Glutamatergic neuron (in vitro differentiated cells): ENCODE results near the gene FNDC3B. TPM values are rescaled to one million over a fixed set of nuclear protein-coding genes. Genes with fewer than 3 reads are reported as not detected.
"Not testable (repeated sequence)": the region's sequence is repeated elsewhere in the genome, so short reads cannot be mapped to it uniquely, and the experiment has no call there.

ENCODE experiments used
- DNase-seq: peaks from one replicate; pipeline ENCODE4 v3.0.0; 2022
- H3K27ac Mint-ChIP-seq: one replicate; pipeline ENCODE4 v1.8.0; 2020; ENCODE audit warnings: mild to moderate bottlenecking, mixed read lengths, inconsistent platforms; ENCODE audit not compliant: unreplicated experiment
- H3K27me3 Mint-ChIP-seq: one replicate; pipeline ENCODE4 v1.8.0; 2020; ENCODE audit warnings: mild to moderate bottlenecking, moderate library complexity, mixed read lengths, inconsistent platforms; ENCODE audit not compliant: unreplicated experiment
- H3K36me3 Mint-ChIP-seq: one replicate; pipeline ENCODE4 v1.8.0; 2020; ENCODE audit warnings: mild to moderate bottlenecking, mixed read lengths, inconsistent platforms; ENCODE audit not compliant: unreplicated experiment
- H3K4me1 Mint-ChIP-seq: one replicate; pipeline ENCODE4 v1.8.0; 2020; ENCODE audit warnings: mild to moderate bottlenecking, low read depth, mixed read lengths, inconsistent platforms; ENCODE audit not compliant: unreplicated experiment
- H3K4me3 Mint-ChIP-seq: one replicate; pipeline ENCODE4 v1.8.0; 2020; ENCODE audit warnings: mild to moderate bottlenecking, mixed read lengths, inconsistent platforms; ENCODE audit not compliant: unreplicated experiment
- H3K9me3 Mint-ChIP-seq: one replicate; pipeline ENCODE4 v1.8.0; 2020; ENCODE audit warnings: mild to moderate bottlenecking, moderate library complexity, mixed read lengths, inconsistent platforms; ENCODE audit not compliant: unreplicated experiment
- CTCF ChIP-seq: fragments of 200-600 bp; sonication (generic); IDR thresholded peaks from one replicate; pipeline ENCODE4 v1.5.0; 2021; ENCODE audit not compliant: partially characterized antibody, unreplicated experiment
- long read RNA-seq: library from polyadenylated mRNA; unstranded; transcript quantifications from one replicate; pipeline ENCODE4 v2.0.0, GENCODE V29; 2020; ENCODE audit not compliant: unreplicated experiment
- total RNA-seq: library from RNA; stranded (reverse); fragmentation: NEBNext Ultra II Directional; extraction: Animal tissue kit (Norgen Biotek cat#: 25700); gene quantifications from one replicate; pipeline ENCODE4 v1.2.1, GENCODE V29; 2021; ENCODE audit not compliant: unreplicated experiment

The FNDC3B gene
- total RNA-seq: 11.7 TPM
- long read RNA-seq, partial matches to known transcripts: 0 of 1 reads
- long read RNA-seq, other reads (novel, unspliced or antisense): 1 of 1 reads

- H3K9me3 Mint-ChIP-seq: peaks cover 6% of the 10 kb centered on the region
- H3K27ac Mint-ChIP-seq: no peak within 1 kb of the TSS
- TF ChIP-seq CTCF: no peak
- no peaks in the 10 kb centered on the region for H3K4me1 Mint-ChIP-seq
- peak; percentile 94 for DNase-seq
- H3K36me3 Mint-ChIP-seq: no peaks in the 10 kb centered on the region
- peak within 1 kb of the TSS; percentile 88 for H3K4me3 Mint-ChIP-seq
- H3K27me3 Mint-ChIP-seq: peaks cover 2% of the 10 kb centered on the region
Observed at GRCh38 chr3:172039436-172040077, at the start of gene FNDC3B. FNDC3B (plus strand) TSS chr3:172039578; CDS start chr3:172112480, 72,902 bp downstream.

GRCh38 chr3:171990239-171990638 lies 49.1 kb upstream of the FNDC3B start:
- H3K4me3 Mint-ChIP-seq, H3K4me1 Mint-ChIP-seq, H3K27me3 Mint-ChIP-seq, H3K27ac Mint-ChIP-seq, H3K9me3 Mint-ChIP-seq, H3K36me3 Mint-ChIP-seq, DNase-seq: not testable (repeated sequence)

GRCh38 chr3:171991166-171991565 lies 48.2 kb upstream of the FNDC3B start:
- Mint-ChIP-seq H3K27me3 (no peaks in the 10 kb centered on the region), H3K27ac (no peak overlapping the region), H3K36me3 (no peaks in the 10 kb centered on the region), H3K4me1 (no peaks in the 10 kb centered on the region), H3K9me3 (no peaks in the 10 kb centered on the region), H3K4me3 (no peak overlapping the region)
- TF ChIP-seq CTCF: no peak
- DNase-seq: no peak

DNA sequence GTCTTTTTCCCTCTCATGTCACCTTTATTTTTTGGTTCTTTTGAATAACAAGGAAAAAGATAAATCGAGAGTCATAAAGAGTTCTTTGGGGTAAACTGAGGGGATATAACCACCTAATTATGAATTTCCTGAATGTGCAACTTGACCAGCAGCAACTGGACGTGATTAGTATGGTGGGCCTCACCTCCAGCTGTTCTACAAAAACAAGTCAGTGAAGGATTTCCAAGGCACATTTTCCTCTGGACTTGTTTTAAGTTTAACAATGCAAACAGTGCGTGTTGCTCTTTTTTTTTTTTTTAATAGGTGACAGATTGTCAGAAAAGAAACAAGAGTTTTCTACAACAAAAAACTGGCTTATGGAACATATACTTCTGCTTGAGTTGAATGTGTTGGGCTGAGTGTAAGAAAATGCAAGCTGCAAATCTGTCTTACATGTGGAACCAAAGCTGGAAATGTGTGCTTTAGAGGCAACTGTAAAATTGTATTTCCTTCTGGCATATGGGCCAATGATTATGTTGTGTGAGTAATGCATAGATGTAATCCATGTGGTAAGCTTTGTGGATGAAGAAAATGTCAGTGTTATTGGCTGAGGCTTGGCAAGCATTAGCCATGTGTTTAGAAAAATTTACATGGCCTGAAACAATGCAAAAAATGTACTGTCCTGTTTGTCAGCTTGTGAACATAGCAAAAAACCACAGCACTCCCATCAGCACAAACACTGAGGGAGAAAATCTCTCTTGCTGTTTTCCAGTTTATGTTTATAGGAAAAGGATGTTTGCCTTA lies 44.5 kb upstream of the FNDC3B start:
- Mint-ChIP-seq H3K4me1 (no peaks in the 10 kb centered on the region), H3K27me3 (peaks cover 1% of the 10 kb centered on the region), H3K36me3 (no peaks in the 10 kb centered on the region), H3K4me3 (no peak overlapping the region), H3K27ac (no peak overlapping the region), H3K9me3 (no peaks in the 10 kb centered on the region)
- no peak for DNase-seq
- TF ChIP-seq CTCF: no peak

DNA sequence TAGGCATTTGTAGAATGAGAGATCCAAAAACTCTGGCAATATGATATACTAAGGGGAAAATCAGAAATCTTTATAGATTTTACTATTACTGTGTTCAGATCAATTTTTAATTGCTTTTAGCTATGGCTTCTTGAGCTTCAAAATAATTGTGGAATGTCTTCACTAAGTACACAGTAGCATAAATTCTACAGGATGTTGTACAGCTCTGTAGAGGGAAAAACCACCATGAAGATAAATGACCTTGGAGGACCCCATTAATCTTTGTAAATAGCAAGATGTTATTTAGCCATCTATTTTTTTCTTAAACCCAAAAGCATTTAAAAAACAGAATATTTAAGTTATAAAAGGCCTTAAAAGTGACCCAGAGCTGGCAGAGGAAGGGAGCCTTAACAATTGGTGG lies 43.9 kb upstream of the FNDC3B start:
- Mint-ChIP-seq H3K27ac (no peak overlapping the region), H3K4me1 (no peaks in the 10 kb centered on the region), H3K36me3 (no peaks in the 10 kb centered on the region), H3K9me3 (no peaks in the 10 kb centered on the region), H3K4me3 (no peak overlapping the region), H3K27me3 (peaks cover 1% of the 10 kb centered on the region)
- no peak for DNase-seq
- no peak for TF ChIP-seq CTCF
